GM18526 (cell line): Measurements from ENCODE around the gene MMP11.

ENCODE experiments used
- POLR2A ChIP-seq: IDR thresholded peaks from 3 replicates; pipeline ENCODE4 v1.6.1; 2011; ENCODE audit not compliant: insufficient read length; ENCODE audit errors: extremely low read depth

The MMP11 gene

DNA sequence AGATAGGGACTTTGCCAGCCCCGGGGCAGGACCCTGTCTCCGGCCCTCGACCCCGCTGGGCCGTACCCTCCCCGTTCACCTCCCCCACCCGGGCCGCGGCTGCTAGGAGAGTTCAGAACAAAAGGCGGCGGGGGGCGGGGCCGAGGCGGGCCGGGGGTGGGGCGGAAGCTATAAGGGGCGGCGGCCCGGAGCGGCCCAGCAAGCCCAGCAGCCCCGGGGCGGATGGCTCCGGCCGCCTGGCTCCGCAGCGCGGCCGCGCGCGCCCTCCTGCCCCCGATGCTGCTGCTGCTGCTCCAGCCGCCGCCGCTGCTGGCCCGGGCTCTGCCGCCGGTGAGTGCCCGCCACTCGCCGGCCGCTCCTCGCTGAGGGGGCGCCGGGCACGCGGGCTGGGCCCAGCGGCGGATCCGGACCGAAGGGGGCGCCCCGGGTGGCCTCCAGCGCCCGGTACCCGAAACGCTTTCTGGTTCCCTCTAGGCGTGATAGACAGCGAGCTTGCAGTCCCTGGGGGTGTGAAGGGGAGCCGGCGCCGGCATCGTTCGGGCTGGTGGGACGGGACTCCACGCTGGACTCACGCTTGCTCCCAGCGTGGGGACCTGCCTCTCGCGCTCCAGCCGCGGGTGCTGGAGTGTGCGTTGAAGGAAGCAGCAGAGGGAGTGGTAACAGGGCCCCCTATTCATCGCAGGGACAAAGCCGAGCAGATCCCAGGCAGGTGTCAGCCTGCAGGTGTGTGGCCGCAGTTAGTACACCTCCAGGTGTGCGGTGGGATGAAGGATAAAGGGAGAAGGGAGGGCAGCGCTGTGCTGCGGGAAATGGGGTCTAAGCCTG lies at the start of gene MMP11:
Gene MMP11 (plus strand): TSS at position 201 of the 825 bp plus-strand sequence. CDS start 22 bp downstream, at position 223.
- no peak for TF ChIP-seq POLR2A

- no peak for TF ChIP-seq POLR2A
These were observed 35.0 kb upstream of the MMP11 start for GRCh38 chr22:23737696-23738095.

DNA sequence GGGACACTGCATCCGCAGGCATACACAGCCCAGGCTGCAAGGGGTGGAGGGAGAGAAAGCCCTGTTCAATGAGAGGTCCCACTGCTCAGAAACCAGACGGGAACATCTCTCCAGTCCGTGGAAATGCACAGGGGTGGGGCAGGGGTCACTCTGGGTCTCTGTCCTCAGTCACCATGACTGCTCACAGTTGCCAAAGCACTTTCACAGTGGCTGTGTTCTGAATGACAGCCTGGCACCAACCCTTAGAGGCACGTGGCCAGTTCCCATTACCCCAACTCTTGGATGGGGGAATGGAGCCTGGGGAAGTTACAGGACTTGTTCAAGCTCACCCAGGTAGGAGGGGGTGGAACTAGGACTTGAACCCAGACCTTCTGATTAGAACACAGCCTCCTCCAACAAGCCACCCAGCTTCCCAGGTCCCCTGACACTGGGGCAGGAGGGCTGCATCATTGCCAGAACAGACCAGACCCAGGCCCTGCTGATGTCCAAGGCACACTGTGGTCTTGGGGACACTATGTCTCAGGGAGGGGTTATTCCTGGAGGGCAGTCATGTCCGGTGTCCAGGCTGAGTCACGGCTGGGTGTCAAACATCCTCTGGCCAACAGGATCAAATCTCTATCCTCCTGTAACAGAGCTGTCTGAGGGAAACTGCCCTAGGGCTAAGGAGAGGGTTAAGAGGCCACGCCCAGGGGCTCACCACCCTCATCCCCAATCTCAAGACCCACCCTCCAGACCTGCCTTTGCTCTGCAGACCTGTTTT lies 30.0 kb upstream of the MMP11 start:
- no peak for TF ChIP-seq POLR2A

GRCh38 chr22:23743303-23743705 lies 29.3 kb upstream of the MMP11 start:
- TF ChIP-seq POLR2A: no peak

DNA sequence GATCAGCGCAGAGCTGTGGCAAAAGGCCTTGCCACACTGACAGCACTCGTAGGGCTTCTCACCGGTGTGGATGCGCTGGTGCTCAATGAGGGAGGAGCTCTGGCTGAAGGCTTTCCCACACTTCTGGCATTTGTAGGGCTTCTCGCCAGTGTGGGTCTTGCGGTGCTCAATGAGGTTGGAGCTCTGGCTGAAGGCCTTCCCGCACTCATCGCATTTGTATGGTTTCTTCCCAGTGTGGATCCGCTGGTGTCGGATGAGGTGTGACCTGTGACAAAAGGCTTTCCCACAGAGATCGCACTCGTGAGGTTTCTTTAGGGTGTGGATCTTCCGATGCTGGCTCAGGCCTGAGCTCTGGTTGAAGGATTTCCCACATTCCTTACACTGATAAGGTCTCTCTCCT lies 28.6 kb upstream of the MMP11 start:
- TF ChIP-seq POLR2A: no peak

- TF ChIP-seq POLR2A: no peak
These were observed 28.2 kb upstream of the MMP11 start for GRCh38 chr22:23744485-23744884.

DNA sequence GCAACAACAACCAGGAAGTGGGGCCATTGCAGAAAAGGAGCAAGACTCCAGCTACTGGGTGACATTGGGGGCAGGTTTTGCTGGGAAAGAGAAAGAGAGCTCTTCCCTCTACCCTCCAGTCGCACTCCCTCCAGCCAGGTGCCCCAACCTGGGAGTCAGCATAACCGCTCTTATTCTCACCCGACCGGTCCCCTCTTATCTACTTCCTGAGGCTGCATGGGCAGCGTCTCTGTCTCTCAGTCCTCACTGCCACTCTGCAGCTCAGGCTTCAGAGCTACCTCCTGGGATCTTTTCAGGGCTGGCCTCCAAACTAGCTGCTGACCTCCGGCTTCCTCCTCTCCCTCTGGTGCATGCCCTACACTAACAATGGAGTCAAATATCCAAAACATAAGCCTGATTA lies 26.9 kb upstream of the MMP11 start:
- TF ChIP-seq POLR2A: no peak

DNA sequence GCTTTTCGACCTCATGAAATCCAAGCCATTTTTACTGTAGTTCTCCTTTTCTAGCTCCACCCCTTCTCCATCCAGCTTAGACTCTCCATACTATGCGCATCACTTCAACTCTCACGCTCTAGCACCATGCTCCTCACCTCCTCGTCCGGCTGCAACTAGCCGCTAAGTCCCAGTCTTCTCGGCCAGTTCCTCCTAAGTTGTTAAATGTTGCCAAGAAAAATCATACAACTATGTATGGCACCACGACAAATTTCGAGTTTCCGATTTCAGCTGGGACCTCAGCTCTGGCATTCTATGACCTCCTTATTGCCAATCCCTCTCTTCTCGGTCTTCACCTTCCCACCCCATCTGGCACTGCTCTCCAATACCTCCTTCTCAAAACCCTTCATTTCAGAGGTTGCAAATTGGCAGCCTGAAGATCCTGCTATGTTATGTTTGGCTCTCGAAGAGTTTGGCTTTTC lies 22.8 kb upstream of the MMP11 start:
- no peak for TF ChIP-seq POLR2A

DNA sequence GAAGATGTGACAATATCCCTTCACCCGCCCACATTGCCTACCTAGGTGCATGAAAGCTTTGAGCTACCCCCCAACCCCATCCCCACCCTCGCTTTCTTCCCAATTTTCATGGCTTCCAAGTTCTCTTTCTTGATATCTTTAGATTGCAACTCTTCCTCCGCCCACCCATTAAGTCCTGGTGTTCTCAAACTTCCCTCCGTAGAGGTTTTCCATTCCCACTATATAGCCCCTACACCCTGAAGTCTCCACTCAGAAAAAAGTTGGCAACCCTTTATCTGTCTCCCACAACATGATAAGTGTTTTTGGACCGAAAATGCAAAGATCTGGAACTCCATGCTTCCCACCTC lies 22.3 kb upstream of the MMP11 start:
- TF ChIP-seq POLR2A: no peak

DNA sequence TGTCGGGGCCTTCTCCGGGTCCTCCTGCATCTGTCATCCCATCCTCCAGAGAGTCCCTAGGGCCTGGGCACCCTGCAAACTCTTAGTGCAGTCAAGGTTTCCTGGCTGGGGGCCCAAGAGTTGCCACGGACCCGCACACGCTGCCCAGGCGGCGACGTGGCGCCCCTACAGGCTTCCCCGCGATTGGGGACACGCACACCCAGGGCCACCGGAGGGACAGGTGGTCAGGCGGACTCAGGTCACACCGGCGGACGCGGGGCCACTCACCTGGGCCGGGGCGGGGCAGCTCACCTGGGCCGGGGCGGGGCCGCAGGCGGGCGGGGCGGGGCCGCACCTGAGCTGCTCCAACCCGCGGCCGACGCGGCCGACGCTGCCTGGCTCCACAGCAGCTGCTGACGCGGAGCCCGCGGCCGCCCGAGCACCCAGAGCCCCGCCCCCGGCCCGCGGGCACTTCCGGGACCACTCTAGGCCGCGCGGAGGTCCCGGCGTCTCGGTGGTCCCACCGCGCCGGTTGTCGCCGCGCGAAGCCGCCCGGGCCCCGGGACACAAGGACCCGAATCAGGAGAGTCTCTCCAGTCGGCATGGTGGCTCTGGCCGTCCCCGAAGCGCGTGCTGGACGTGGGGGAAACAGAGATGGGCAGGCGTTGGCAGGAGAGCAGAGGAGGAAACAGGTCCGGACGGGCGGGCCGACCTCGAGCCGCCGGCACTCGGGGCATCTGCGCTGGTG lies 21.8 kb upstream of the MMP11 start, which contains the start of gene ZNF70:
Gene ZNF70 (minus strand): TSS at position 399 of the 727 bp plus-strand sequence. CDS start 5,972 bp downstream, outside the sequence.
- peak; percentile 46 for TF ChIP-seq POLR2A

GRCh38 chr22:23751441-23751996 lies 21.1 kb upstream of the MMP11 start:
- TF ChIP-seq POLR2A: no peak

DNA sequence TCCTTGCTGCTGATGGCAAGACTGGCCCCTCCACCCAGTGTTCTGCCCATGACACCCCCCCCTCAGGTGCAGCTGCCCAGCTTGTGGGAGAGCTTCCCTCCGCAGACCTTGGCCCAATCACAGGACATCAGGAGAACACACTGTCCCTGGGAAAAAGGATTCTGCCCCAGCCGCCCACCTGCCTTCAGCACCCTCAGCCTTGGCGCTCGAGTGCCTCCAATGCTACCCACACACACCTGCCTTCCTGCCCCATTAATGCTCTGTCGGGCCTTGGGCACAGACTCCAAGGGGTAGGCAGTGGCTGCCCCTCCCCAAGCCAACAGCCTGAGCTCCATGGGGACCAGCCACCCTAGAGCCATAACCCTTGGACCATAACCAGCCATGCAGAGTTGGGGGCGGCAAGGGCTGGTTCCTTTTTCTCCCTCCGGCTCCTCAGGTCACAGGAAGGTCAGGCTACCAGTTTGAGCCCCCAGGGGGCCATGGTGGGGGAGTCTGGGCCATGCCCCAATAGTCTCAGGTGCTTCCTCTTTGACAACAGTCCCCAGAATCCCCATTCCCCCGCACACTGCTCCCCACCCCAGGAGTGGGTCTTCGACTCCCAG lies 20.5 kb upstream of the MMP11 start:
- no peak for TF ChIP-seq POLR2A

DNA sequence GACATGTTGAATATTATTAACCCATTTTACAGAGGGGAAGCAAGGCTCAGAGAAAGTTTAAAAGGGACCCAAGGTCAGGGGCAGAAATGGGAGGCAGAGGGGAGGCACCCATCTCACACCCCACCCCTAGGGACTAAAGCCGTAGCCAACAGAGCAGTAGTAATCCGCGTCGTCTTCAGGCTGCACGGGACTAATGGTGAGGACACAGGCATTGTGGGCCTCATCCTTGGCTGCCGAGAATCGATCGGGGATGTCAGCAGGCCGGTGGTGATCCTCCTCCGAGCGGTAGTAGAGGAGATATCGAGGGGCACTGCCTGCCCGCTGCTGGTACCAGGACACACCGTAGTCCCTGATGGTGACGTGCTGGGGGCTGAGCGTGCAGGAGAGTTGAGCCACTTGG lies 19.9 kb upstream of the MMP11 start:
- no peak for TF ChIP-seq POLR2A

DNA sequence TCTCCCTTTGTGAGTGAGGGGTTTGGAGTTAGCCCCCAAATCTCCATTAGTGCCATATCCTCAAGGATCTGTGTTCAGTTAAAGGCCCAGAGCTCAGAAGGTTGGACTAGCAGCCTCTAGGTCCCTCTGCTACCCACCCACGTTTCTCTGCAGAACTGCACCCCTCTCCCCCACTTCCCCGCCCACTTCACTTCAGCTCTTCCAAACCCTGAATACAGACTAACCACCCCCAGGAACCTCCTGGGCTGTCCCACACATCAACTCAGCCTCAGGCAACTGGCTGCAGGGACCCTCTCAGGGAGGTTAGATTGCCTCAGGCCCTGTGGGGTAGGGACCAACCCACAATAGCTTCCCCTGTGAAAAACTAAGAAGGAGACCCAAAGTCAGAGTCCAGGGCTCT lies 19.3 kb upstream of the MMP11 start:
- TF ChIP-seq POLR2A: no peak
